K562 (cell line): ENCODE data around the gene NDUFA13. TPM values are rescaled to one million over a fixed set of nuclear protein-coding genes. Genes with fewer than 3 reads are reported as not detected.

Source experiments
- ATAC-seq: fragments of 200-7000 bp; cut with Tn5 transposase; 3 replicates; pipeline ENCODE4 v1.9.1; 2020; ENCODE audit warnings: moderate library complexity
- BruUV-seq: library from RNA; stranded (reverse); fragments of 400-500 nt; replicated peaks from 2 replicates; lab custom pipeline; 2021; lab: Mats Ljungman, UMichigan
- CTCF ChIA-PET: fragments of 300-600 bp; formaldehyde crosslinking; extraction: SDS; loops from one replicate; lab custom pipeline; 2021; ENCODE audit warnings: low intra/inter-chr PET ratio; lab: Yijun Ruan, JAX
- POLR2A ChIA-PET: fragments of 300-600, 350-650 bp; sonication (Branson Sonifier 250); formaldehyde crosslinking; extraction: SDS; loops from one replicate; lab custom pipeline; 2021; ENCODE audit warnings: antibody characterized with exemption, inconsistent platforms; lab: Yijun Ruan, JAX
- DNase-seq, 4 experiments: peaks; one replicate each; pipeline versions ENCODE4 v3.0.0 to v3.0.0-alpha.2; 2011 to 2018; ENCODE audit warnings: low spot score in 3 of 4, mixed read lengths in 3 of 4; ENCODE audit errors: extremely low read depth in 1 of 4
- FAIRE-seq: peaks from 2 replicates; lab custom pipeline; 2011; peaks lifted over from hg19 to GRCh38; lab: Jason Lieb, UNC
- H2AFZ ChIP-seq: 2 replicates; pipeline ENCODE4 v1.6.0; 2011; ENCODE audit warnings: low read depth, low read length, control low read depth, inconsistent platforms
- H3K27ac ChIP-seq: fragments of 200-600 bp; 3 replicates; pipeline ENCODE4 v1.8.0; 2011; ENCODE audit warnings: low read depth, mild to moderate bottlenecking, control low read depth, inconsistent platforms, low read length, moderate library complexity, mixed read lengths; ENCODE audit errors: extremely low read depth
- H3K27me3 ChIP-seq, 2 experiments: fragments of 300-600 bp in 1 of 2; 2 replicates in 1 of 2; 3 replicates in 1 of 2; pipeline versions ENCODE4 v1.6.0 to v1.8.0; 2011; ENCODE audit warnings: inconsistent platforms in 2 of 2, low read length in 2 of 2, mild to moderate bottlenecking in 1 of 2, mixed read lengths in 1 of 2, moderate library complexity in 1 of 2; ENCODE audit not compliant: control insufficient read depth in 2 of 2, insufficient read depth in 2 of 2
- H3K36me3 ChIP-seq: fragments of 300-600 bp; 3 replicates; pipeline ENCODE4 v1.8.0; 2011; ENCODE audit warnings: mild to moderate bottlenecking, low read length, inconsistent platforms; ENCODE audit not compliant: control insufficient read depth, insufficient read depth
- H3K4me1 ChIP-seq, 2 experiments: fragments of 200-600 bp in 1 of 2; replicated peaks in 1 of 2; 2 replicates in 1 of 2; 3 replicates in 1 of 2; pipeline versions ENCODE4 v1.5.1 to v1.8.0; 2011; ENCODE audit warnings: inconsistent platforms in 2 of 2, low read length in 2 of 2, mild to moderate bottlenecking in 1 of 2, mixed read lengths in 1 of 2, moderate library complexity in 1 of 2; ENCODE audit not compliant: control insufficient read depth in 2 of 2, insufficient read depth in 2 of 2
- H3K4me2 ChIP-seq: 2 replicates; pipeline ENCODE4 v1.6.1; 2011; ENCODE audit warnings: low read length, control low read depth, inconsistent platforms, mixed read lengths; ENCODE audit not compliant: insufficient read depth
- H3K4me3 ChIP-seq: fragments of 200-600 bp; sonication (generic), shearing (Covaris generic); 2 replicates; pipeline ENCODE4 v1.5.1; 2016; ENCODE audit warnings: control low read depth, inconsistent platforms
- H3K79me2 ChIP-seq: fragments of 200-600 bp; 3 replicates; pipeline ENCODE4 v1.8.0; 2011; ENCODE audit warnings: low read length, inconsistent platforms; ENCODE audit not compliant: control insufficient read depth, insufficient read depth
- H3K9ac ChIP-seq, 2 experiments: 2 replicates each; pipeline versions ENCODE4 v1.6.0 to v1.6.1; 2011; ENCODE audit warnings: low read depth in 2 of 2, low read length in 2 of 2, control low read depth in 1 of 2, inconsistent platforms in 1 of 2, mild to moderate bottlenecking in 1 of 2, mixed read lengths in 1 of 2; ENCODE audit not compliant: insufficient read depth in 1 of 2
- H3K9me1 ChIP-seq: one replicate; pipeline ENCODE4 v1.6.0; 2011; ENCODE audit warnings: inconsistent platforms, mild to moderate bottlenecking, low read length, moderate library complexity; ENCODE audit not compliant: control insufficient read depth, insufficient read depth
- H3K9me3 ChIP-seq: replicated peaks from 2 replicates; pipeline ENCODE4 v1.5.1; 2011; ENCODE audit warnings: low read depth, low read length, inconsistent platforms; ENCODE audit not compliant: control insufficient read depth, insufficient read depth
- H4K20me1 ChIP-seq: replicated peaks from 2 replicates; pipeline ENCODE4 v1.6.1; 2011; ENCODE audit warnings: low read length, inconsistent platforms, mixed read lengths; ENCODE audit not compliant: control insufficient read depth, insufficient read depth
- CTCF ChIP-seq, 3 experiments: IDR thresholded peaks in 2 of 3; conservative IDR thresholded peaks in 1 of 3; 2 replicates each; pipeline ENCODE4 v1.5.1; 2011 to 2012; ENCODE audit warnings: low read length in 3 of 3, mild to moderate bottlenecking in 3 of 3, control low read depth in 2 of 3, improper control_type of control experiment in 1 of 3, inconsistent platforms in 1 of 3, low read depth in 1 of 3, mixed read lengths in 1 of 3, moderate library complexity in 1 of 3; ENCODE audit not compliant: insufficient read depth in 2 of 3
- ESRRA ChIP-seq: fragments of 450-650 bp; IDR thresholded peaks from 2 replicates; pipeline ENCODE4 v1.6.1; 2014; ENCODE audit warnings: low read depth, mild to moderate bottlenecking, moderate library complexity, borderline replicate concordance
- MCM7 ChIP-seq, 2 experiments: fragments of 450-650 bp; IDR thresholded peaks; 2 replicates each; pipeline ENCODE4 v1.6.1; 2016 to 2018
- MYC ChIP-seq, 2 experiments: fragments of 250-450 bp in 1 of 2; sonication (Bioruptor Pico) in 1 of 2; IDR thresholded peaks; 2 replicates each; pipeline versions ENCODE4 v1.5.1 to v1.6.1; 2012 to 2021; ENCODE audit warnings: low read depth in 2 of 2, borderline replicate concordance in 1 of 2, improper control_type of control experiment in 1 of 2, low read length in 1 of 2, mild to moderate bottlenecking in 1 of 2, moderate library complexity in 1 of 2
- RBM22 ChIP-seq: fragments of 200-400 bp; formaldehyde crosslinking; IDR thresholded peaks from 2 replicates; pipeline ENCODE4 v1.6.1; 2018; ENCODE audit warnings: low read length, low read depth; ENCODE audit not compliant: poor library complexity, severe bottlenecking
- SFPQ ChIP-seq: fragments of 200-400 bp; formaldehyde crosslinking; IDR thresholded peaks from 2 replicates; pipeline ENCODE4 v1.6.1; 2017; ENCODE audit warnings: mild to moderate bottlenecking, low read depth, low read length, moderate library complexity
- ZHX1 ChIP-seq: fragments of 150-350 bp; conservative IDR thresholded peaks from 2 replicates; pipeline ENCODE4 v1.6.1; 2014; ENCODE audit warnings: low read length
- ZNF212 ChIP-seq: fragments of 450-650 bp; formaldehyde crosslinking; IDR thresholded peaks from 2 replicates; pipeline ENCODE4 v1.4.0; 2020; ENCODE audit warnings: mild to moderate bottlenecking
- ZNF316 ChIP-seq: fragments of 450-650 bp; IDR thresholded peaks from 2 replicates; pipeline ENCODE4 v1.6.1; 2016
- WGBS: fragments of 100-300 bp; shearing (Covaris generic); methylation state at CpG from one replicate; pipeline ENCODE4 v1.1.6; 2016; ENCODE audit warnings: low coverage, mixed read lengths; ENCODE audit not compliant: insufficient coverage; ENCODE audit errors: missing lambda C conversion rate; 5-methylcytosine and 5-hydroxymethylcytosine counted together
- in situ Hi-C: fragments of 300-500 bp; cut with MboI; formaldehyde crosslinking; loops from 4 replicates; pipeline ENCODE4 v1.15.0; 2018; ENCODE audit warnings: inconsistent platforms, mixed read lengths
- intact Hi-C: fragments of 100-400 bp; cut with micrococcal nuclease; formaldehyde crosslinking; loops from 2 replicates; pipeline ENCODE4 v1.14.2; 2022
- polyA plus RNA-seq, 8 experiments: library from polyadenylated mRNA; depleted of rRNA in 4 of 8; stranded (reverse) in 5 of 8; unstranded in 3 of 8; fragments of >200 nt; fragmentation: Nextera tagmentation in 2 of 8; fragmentation: Illumina TruSeq in 1 of 8; extraction: Ambion mirVana in 2 of 8; extraction: Trizol in 1 of 8; gene quantifications; 2 replicates each; pipeline versions ENCODE4 v1.2.1 to v1.2.3, GENCODE V29; 2011 to 2014; ENCODE audit warnings: inconsistent platforms in 1 of 8, missing spikeins in 1 of 8
- total RNA-seq, 7 experiments: library from RNA; depleted of rRNA in 6 of 7; stranded (reverse); fragments of >200 nt in 6 of 7; fragmentation: Illumina TruSeq in 2 of 7; extraction: Trizol in 2 of 7; gene quantifications; 2 replicates each; pipeline versions ENCODE4 v1.2.1 to v1.2.3, GENCODE V29; 2011 to 2021; ENCODE audit warnings: low replicate concordance in 1 of 7

Gene NDUFA13
- total and polyA plus RNA-seq, 9 of the 15 experiments (the other 6 are each of a cell fraction or from before 2014, with no cell fraction given): 146 to 596 (median 429) TPM

GRCh38 chr19:19501798-19502197 is 14.2 kb upstream of the NDUFA13 start:
- no peak for ATAC-seq
- no peak overlapping the region for H3K4me3 ChIP-seq
- H4K20me1 ChIP-seq: no peaks in the 10 kb centered on the region
- H3K9me3 ChIP-seq: no peaks in the 10 kb centered on the region
- 93% methylated on average over 18 of the region's 26 CpGs for WGBS
- peak; percentile 65 for TF ChIP-seq RBM22
- no peak for TF ChIP-seq MCM7 (IDR thresholded peaks at IDR 0.05)
- no peak for TF ChIP-seq ESRRA
- in situ Hi-C loops (no loop called here), intact Hi-C loops (no loop called here)
- H3K9ac ChIP-seq: no peak overlapping the region; a peak in 1 of 4 replicates
- POLR2A ChIA-PET: no interaction called here
- H3K36me3 ChIP-seq: peaks cover 99% of the 10 kb centered on the region
- no peak overlapping the region for H3K4me2 ChIP-seq
- BruUV-seq: no TSS peak
- no peak overlapping the region for H3K27ac ChIP-seq
- no peaks in the 10 kb centered on the region for H3K27me3 ChIP-seq
- H3K9me1 ChIP-seq: no peaks in the 10 kb centered on the region
- no peak overlapping the region for H2AFZ ChIP-seq
- 0 out of 3 replicates have a peak, but pooled peaks cover 1% of the 10 kb centered on the region for H3K79me2 ChIP-seq
- no peak for DNase-seq
- peaks cover 0 to 21% of the 10 kb centered on the region in 2 experiments; a peak in 2 of 5 replicates for H3K4me1 ChIP-seq
- CTCF ChIA-PET: no interaction called here
- FAIRE-seq: no peak

GRCh38 chr19:19502281-19502680 is 13.7 kb upstream of the NDUFA13 start:
- no TSS peak for BruUV-seq
- Histone ChIP-seq H4K20me1 (no peaks in the 10 kb centered on the region), H3K79me2 (no peaks in the 10 kb centered on the region), H3K36me3 (peaks cover 97% of the 10 kb centered on the region), H3K27me3 (no peaks in the 10 kb centered on the region), H3K9me3 (no peaks in the 10 kb centered on the region), H3K9me1 (no peaks in the 10 kb centered on the region), H3K4me1 (peaks cover 0 to 22% of the 10 kb centered on the region in 2 experiments; a peak in 2 of 5 replicates), H3K9ac (no peak overlapping the region), H3K4me3 (no peak overlapping the region), H3K27ac (no peak overlapping the region), H3K4me2 (no peak overlapping the region), H2AFZ (no peak overlapping the region)
- intact Hi-C loops: no loop called here
- in situ Hi-C loops: no loop called here
- FAIRE-seq: no peak
- ATAC-seq: no peak
- no peak for DNase-seq
- ChIA-PET POLR2A (no interaction called here), CTCF (no interaction called here)
- WGBS: 95% methylated on average over 17 of the region's 19 CpGs
- TF ChIP-seq SFPQ (no peak), CTCF (IDR thresholded peaks at IDR 0.05 in 2 of 3, conservative IDR thresholded peaks at IDR 0.05 in 1 of 3; ENCODE audit: insufficient read depth in 2 of 3, low read depth in 1 of 3, low read length in 3 of 3) (no peak), ZNF212 (CRISPR knock-in tag) (no peak), ZHX1 (no peak), ZNF316 (no peak), MYC (IDR thresholded peaks at IDR 0.05; ENCODE audit: low read depth, low read length) (no peak), MYC (CRISPR knock-in tag; IDR thresholded peaks at IDR 0.05; ENCODE audit: borderline replicate concordance, low read depth) (no peak)
